NCI-H524 (cell line): ENCODE results near the gene SGK2.

Source experiments
- DNase-seq, 2 experiments: peaks; one replicate each; lab custom pipeline; 2025; lab: John Stamatoyannopoulos, UW

Gene SGK2

DNA sequence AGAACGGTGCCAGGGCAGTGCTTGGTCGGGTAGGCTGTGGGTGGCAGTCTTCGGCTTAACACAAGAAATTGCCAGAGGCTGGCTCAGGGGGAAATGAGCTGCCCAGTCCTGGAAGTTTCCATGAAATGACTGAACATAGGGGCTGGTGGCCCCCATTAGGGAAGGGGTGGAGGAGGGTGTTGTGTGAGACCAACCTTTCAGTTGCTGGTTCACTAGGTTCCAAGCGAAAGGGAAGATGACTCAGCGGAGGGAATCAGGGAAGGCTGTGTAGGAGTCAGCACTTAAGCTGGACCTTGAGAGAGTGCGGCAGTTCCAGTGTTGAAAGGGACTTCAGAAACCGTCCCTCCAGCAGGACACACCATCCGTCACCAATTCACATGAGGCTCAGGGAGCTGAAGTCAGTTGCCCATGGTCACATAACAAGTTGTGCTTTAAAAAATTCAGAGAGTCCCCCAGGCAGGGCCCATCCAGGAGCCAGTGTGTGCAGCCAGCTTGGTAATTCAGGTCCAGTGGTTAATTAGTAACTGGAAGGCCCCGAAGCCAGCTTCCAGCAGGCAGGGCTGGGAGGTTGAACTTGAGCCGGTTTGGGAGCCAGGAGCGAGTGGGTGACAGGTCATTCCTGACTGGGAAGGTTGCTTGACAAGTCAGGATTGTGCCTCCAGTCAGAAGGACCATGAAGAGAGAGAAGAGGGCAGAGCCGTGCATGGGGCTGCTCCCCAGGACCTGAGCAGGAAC, at the start of gene SGK2:
Gene SGK2 (plus strand): TSS at position 616 of the 735 bp plus-strand sequence. CDS start 7,469 bp downstream, outside the sequence.
- DNase-seq: no peak

DNA sequence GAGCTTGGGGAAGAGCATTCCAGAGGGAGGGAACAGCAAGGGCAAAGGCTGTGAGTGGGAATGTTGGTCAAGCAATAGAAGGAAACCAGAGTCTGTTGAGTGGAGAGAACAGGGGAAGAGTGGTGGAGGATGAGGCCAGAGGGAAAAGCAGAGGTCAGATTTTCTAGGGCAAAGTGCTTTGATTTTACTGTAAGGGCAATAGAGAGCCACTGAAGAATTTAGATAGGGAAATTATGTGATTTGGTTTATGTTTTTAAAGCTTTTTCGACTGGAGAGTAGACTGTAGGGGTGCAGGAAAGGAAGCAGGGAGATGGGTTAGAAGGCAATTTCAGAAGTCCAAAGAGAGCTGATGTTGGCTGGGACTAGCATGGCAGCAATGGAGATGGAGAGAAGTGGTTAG, 46.9 kb upstream of the SGK2 start:
- DNase-seq: no peak

DNA sequence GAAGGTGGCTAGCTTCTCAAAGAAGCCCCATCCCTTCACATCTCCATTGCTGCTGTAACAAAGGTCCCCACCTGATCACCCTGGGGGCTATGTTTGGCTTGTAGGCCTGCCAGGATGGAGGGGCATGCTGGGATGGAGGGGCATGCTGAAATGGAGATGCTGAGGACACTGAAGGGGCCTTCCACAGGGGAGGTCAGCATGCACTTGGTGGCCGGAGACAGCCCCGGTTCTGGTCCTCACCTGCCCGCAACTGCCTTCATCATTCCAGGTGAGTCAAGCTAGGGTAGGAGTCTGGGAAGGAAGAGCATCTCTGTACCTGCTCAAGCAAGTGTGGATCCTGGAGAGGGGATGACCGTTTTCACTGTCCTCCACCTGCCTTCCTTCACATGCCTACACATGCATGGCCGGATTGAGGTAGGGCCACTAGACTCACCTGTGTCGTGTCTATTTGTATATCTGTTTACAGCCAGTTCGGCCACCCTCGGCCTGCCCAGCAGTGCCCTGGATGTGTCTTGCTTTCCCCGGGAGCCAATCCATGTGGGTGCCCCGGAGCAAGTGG, 45.4 kb upstream of the SGK2 start:
- no peak for DNase-seq

DNA sequence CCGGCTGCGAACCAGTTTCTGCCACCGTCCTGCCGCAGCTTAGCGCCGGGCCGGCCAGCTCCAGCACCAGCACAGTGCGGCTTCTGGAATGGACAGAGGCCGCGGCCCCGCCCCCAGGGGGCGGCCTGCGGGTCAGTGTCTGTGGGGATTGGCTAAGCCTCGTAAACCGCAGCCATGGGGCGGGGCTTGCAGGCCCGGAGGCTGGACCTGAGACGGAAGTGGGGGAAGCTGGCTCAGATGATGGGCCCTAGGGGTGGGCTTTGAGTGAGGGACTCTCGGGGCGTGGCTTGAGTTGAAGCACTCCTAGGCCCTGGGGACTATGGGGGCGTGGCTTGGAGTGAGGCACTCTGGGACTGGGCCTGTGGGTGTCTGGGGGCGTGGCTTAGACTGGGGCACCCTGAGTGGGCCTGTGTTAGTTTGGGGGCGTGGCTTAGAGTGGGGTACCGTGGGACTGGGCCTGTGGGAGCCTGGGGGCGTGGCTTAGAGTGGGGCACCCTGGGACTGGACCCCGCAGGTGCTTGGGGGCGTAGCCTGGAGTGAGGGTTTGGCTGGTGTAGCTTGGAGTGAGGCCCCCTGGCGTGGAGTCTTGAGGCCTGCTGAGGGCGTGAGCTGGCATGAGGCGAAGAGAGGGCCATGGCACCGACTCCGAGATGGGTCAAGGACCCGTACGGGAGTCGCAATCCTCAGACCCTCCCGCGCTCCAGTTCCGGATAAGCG, 44.7 kb upstream of the SGK2 start:
- DNase-seq: peak; percentile 99 to 100

DNA sequence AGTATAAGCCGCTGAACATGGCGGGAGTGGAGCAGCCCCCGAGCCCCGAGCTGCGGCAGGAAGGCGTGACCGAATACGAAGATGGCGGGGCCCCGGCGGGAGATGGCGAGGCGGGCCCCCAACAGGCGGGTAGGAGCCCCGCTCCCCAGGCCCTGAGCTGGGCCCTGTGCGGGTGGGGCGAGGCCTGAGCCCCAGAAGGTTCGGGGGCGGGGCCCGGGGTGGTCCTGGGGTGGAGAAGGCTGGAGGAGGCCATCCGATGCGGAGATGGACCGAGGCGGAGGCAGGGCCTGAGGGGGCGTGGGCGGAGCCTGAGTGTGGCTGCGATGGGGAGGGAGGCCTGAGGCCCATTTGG, 44.2 kb upstream of the SGK2 start:
- no peak for DNase-seq

DNA sequence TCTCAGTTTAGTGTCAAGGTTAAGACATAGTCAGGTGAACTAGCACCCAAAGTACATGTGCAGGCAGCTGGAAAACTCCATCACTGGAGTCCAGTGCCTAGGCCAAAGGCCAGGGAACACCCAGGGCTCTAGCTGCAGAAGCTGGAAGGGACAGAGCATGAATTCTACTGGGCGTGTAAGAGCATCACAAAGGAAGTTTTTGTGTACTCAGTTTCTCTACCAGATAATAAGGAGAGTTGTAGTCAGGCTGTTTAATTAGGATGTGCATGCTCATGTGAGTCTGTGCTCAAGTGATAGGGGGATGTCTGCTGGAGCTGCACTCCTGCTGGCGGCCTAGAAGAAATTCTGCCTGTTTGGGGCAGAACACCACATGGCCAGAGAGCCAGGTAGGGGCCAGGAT, 43.2 kb upstream of the SGK2 start:
- no peak for DNase-seq

DNA sequence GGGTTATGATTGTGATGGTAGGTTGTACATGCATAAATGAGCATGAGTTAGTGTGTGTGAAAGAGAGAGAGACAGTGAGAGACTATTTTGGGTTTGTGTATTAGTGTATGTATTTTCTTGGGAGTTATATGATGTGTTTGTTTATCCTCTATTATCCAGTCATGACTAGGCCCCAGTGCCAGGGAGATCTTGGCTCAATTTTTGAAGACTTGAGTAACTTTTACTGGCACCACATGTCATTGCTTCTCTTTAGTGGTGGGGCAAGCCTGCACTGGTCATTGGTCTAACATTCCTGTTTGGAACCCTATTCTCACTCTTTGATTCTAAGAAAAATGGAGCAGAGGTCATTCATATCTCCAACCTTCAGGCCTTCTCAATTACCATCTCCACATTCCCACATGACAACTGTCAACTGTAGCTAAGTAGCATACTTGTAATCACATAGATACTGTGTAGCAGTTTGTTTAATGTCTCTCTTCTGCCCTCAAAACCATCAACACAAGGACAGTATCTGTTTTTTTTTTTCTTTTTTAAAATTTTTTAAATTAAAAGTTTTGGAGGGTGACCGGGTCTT, 42.5 kb upstream of the SGK2 start:
- no peak for DNase-seq

DNA sequence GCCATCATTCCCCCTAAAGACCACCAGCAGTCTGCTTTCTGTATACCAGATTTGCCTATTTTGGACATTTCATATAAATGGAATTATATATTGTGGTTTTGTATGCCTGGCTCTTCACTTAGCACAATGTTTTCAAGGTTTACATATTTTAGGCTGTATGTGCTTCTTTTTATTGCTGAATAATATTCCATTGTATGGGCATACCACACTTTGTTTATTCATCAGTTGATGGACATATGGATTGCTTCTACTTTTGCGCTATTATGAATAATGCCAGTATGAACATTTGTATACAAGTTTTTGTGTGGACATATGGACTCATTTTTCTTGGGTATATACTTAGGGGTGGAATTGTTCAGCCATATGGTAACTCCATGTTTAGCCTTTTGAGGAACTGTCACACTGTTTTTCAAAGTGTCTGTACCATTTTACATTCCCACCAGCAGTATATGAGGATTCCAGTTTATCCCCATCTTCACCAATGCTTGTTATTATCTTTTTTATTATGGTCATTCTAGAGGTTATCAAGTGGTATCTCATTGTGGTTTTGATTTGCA, 38.7 kb upstream of the SGK2 start:
- no peak for DNase-seq

DNA sequence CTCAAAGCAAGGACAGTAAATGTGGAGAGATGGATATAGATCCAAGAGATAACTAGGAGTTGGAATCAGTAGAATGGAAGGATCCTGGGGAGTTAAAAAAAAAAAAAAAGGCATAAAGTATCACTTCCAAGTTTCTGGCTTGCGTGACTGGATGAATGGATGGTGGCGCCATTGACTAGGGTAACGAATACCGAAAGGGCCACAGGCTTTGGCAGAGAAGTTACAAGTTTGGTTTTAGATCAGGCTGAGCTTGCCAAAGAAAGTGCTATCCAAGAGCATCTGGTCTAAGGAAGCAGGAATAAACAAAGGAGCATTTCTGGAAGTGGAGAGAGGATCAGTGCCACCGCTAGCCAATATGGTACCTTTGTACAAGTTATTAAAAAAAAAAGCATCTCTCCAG, 33.8 kb upstream of the SGK2 start:
- no peak for DNase-seq

DNA sequence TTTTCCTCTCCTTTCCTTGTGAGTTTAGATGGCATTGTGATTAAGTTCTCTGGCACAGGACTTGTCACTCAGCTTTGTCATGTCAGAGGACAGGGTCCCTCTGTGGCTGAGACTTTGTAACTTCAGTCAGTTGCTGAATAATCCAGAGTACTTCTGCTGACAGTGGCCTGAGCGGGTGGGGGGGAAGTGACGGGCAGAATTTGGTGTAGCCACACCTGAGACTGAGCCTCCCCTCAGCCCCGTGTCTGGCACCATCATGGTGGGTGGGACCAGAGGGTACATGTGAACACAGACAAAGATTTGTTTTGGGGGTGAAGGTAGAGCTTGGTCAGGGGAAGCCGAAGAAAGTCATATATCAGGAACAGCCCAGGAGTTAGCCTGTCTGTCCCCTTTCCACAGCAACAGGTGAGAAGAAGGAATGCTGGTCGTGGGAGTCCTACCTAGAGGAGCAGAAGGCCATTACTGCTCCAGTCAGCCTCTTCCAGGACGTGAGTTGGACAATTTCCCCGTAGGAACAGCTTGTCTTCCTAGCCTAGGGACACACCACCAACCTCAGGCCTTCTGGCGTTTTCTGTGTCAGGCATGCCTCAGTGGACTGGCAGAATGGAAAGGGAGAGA, 30.5 kb upstream of the SGK2 start:
- DNase-seq: no peak

DNA sequence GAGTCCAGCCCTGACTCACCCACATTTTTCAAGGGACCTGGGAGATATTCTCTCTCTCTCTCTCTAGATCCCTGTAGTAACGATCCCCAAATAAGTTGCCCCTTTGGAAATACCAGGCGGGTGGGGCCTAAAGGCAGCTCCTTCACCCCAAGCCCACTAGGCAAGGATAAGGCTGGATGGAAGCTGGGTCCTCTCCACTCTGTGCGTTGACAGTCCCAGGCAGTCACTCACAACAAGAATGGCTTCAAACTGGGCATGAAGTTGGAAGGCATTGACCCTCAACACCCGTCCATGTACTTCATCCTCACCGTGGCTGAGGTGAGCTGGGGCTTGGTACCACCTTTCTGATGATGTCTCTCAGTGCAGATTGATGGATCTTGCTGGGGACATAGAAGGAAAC, 29.8 kb upstream of the SGK2 start:
- DNase-seq: no peak

DNA sequence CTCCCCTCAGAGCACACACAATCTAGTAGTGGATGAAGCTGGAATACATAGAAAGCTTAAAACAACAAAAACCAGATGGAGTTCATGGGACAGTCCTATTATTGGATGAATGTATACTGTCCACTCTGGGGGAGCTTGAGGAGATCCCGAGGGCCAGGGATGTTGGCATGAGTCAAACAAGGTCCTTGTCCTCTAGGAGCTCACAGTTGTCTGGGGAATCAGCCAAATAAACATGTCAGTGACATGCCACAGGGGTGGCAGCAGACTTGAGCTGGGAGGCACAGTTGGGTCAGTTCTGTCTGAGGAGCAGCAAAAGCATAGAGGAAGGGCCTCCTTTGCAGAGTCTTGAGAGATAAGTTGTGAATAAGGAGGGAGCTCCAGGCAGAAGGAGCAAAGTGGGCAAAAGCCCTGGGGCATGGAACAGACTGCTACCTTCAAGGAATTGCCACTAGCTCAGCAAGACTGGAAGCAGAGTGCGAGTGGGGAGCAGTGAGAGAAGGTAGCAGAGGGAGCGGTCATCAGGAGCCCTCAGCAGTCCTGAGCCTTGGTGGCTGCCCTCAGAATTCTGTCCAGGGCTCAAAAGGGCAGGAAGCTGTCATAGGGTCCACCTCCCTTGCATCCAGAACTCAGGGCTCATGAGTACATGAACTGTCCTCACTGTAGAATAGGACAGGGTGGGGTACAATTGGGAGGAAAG, 29.2 kb upstream of the SGK2 start:
- no peak for DNase-seq

DNA sequence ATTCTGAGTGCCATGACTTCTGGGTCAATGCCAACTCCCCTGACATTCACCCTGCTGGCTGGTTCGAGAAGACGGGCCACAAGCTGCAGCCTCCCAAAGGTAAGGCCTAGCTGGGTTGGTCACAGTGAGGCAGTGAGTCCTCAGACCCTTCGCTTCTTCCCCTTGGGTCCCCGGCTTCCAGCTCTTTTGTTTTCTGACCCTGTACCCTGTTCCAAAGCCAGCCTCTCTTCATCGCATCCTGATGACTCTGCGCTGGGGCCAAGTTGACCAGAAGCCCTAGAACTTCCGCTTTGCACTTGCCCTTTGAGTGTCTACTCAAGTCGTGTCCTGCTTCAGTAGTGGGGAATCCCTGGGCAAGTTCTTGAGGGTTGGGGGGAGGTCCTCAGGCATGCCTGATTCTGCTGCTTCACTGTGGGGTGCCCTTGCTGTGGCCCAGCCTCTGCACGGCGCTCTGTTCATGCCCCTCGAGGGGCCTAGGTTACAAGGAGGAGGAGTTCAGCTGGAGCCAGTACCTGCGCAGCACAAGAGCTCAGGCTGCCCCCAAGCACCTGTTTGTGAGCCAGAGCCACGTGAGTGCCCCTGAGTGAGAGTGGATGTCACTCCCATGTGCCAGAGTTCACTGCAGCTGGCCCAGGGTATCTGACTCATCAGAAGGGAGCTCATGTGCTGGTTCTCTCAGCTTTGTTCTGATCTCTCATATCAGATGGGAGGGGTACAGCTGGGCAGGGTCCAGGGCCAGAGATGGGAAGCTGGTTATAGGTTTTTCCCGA, 28.3 kb upstream of the SGK2 start:
- DNase-seq: no peak

DNA sequence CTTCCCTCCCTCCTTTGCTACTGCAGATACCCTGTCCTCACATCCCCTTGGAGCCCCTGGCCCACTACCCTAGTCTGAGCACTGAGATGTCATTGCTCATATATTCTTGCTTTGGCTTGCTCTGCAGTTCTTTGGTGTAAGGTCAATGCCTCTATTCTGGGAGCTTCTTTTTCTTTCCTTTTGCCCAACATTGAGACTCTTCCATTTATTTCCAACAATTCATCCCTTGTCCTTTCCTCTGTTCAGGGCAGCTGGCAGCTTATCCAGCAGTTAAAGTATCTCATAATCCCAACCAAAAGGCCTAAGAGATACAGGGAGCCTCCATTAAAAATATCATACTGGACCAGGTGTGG, 27.8 kb upstream of the SGK2 start:
- no peak for DNase-seq

DNA sequence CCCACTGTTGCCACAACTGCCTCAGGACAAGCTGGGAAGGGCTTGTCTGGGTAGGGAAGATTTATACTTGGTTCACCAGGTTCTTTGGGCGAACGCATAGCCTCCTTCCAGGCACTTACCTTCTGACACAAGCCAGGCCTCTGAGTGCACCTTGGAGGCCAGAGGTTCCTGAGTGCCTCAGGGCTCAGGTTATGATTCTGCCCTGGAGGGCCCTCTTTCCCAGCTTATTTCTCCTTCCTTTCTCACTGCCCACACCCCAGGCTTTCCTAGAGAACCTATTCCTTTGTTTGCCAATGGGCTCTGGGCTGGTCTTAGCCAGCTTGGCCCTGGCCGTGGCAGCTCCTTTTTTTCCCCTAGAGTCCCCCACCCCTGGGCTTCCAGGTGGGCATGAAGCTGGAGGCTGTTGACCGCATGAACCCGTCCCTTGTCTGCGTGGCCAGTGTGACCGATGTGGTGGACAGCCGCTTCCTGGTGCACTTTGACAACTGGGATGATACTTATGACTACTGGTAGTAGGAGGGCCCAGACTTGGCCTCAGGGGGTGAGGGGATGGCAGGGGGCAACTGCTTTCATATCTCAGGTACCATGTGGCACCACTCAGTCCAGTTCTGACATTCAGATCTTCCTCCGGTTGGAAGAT, 26.3 kb upstream of the SGK2 start:
- no peak for DNase-seq

DNA sequence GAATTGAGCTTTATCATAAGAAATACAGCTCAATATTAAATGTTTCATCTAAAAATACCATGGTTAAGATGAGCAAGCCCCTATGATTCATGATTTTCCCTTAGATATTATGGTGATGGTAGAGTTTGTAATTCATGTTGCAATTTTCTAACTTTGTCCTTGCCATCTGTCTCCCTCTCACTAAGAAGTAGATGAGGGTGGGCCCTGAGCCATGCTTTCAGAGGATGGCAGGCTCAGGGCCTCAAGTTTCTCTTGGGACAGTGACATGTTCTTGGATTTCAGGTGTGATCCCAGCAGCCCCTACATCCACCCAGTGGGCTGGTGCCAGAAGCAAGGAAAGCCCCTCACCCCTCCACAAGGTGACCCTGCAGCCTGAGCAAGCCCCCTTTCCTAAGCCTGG, 25.8 kb upstream of the SGK2 start:
- DNase-seq: no peak

DNA sequence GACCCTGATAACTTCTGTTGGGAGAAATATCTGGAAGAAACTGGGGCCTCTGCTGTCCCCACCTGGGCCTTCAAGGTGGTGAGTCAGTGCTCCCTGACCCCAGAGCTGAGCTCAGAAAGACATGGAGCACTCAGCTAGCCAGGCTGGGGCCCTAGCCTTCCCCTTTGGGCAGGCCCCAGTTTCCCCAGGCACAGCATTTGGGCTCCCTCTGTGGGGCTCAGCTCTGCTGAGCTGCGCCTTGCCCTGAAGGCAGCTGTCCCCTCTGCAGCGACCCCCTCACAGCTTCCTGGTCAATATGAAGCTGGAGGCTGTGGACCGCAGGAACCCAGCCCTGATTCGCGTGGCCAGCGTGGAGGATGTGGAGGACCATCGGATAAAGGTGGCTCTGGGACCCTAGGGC, 24.8 kb upstream of the SGK2 start:
- no peak for DNase-seq

DNA sequence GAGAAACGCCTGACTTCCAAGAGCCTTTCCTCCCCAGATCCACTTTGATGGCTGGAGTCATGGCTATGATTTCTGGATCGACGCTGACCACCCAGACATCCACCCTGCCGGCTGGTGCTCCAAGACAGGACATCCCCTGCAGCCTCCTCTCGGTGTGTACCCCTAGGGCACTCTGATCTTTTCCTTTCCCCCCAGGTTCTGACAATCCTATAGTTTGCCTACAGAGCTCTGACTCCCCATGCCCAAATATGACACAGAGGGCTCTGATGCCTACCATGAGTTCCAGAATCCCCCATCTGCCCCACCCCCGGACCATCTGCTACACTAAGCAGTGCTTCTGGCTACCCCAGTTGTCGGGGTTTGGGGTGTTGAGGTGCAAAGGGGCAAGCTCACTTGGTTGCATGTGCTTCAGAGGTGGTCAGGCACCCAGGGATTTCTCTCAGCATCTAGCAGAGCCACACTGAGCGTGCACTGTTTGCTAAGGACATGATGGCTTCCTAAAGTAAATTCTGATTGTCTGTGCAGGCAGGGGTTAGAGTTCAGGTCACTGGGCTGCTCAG, 24.0 kb upstream of the SGK2 start:
- DNase-seq: no peak

DNA sequence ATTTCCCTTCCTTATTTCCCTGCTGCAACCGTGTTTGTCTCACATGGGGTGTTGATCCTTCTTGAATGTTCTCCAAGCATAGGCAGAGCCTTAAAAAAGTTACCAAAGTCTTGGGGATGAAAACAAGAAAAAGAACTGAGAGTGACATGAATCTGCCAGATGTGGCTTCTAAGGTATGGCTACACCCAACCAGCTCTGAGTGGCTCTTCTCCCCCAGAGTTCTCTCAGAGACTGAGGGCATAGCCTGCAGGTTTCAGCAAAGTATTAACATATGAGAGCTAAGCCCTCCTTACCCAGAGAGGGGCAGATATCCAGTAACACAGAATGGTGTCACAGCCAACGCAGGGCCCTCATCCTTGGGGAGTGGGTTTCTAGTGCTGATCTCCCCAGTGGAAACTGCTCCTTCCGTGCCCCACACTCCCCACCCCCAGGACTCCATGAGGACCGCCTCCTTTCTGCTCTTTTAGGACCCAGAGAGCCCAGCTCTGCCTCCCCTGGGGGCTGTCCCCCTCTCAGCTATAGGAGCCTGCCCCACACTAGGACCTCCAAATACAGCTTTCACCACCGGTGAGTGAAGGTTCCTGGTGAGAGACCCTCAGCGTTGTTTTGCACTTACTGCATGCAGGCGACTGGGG, 23.3 kb upstream of the SGK2 start:
- DNase-seq: no peak
